WERI-Rb-1 (cell line): ENCODE measurements around the gene N4BP2.

Experiments
- DNase-seq: peaks from one replicate; pipeline ENCODE4 v3.0.0-alpha.2; 2020
- H3K27ac ChIP-seq: fragments of 250-450 bp; sonication (Bioruptor Pico); 2 replicates; pipeline ENCODE4 v1.5.1; 2020; ENCODE audit warnings: mild to moderate bottlenecking, moderate library complexity
- H3K27me3 ChIP-seq: fragments of 250-450 bp; sonication (Bioruptor Pico); 2 replicates; pipeline ENCODE4 v1.5.1; 2021; ENCODE audit warnings: mild to moderate bottlenecking, low read depth, moderate library complexity; ENCODE audit not compliant: insufficient read depth, severe bottlenecking
- H3K36me3 ChIP-seq: fragments of 250-450 bp; sonication (Bioruptor Pico); 2 replicates; pipeline ENCODE4 v1.5.1; 2020; ENCODE audit warnings: mild to moderate bottlenecking, moderate library complexity
- H3K4me3 ChIP-seq: 2 replicates; pipeline ENCODE4 v1.5.1; 2011; ENCODE audit warnings: low read depth, mild to moderate bottlenecking, control low read depth, low read length
- H3K9me3 ChIP-seq: fragments of 250-450 bp; sonication (Bioruptor Pico); 2 replicates; pipeline ENCODE4 v1.5.1; 2021; ENCODE audit warnings: mild to moderate bottlenecking, moderate library complexity; ENCODE audit not compliant: severe bottlenecking
- CTCF ChIP-seq: IDR thresholded peaks from 2 replicates; pipeline ENCODE4 v1.5.1; 2011; ENCODE audit warnings: low read depth, mild to moderate bottlenecking, control low read depth, inconsistent platforms, low read length

Gene N4BP2

GRCh38 chr4:40200875-40201801, 144.5 kb downstream of the N4BP2 start:
- TF ChIP-seq CTCF = no peak
- Histone ChIP-seq H3K36me3 (no peaks in the 10 kb centered on the region), H3K27ac (no peak overlapping the region), H3K27me3 (no peaks in the 10 kb centered on the region), H3K4me3 (no peak overlapping the region), H3K9me3 (no peaks in the 10 kb centered on the region)
- DNase-seq = no peak

GRCh38 chr4:40201898-40202297, 145.2 kb downstream of the N4BP2 start:
- H3K4me3 ChIP-seq = no peak overlapping the region
- H3K27ac ChIP-seq = no peak overlapping the region
- no peaks in the 10 kb centered on the region for H3K9me3 ChIP-seq

GRCh38 chr4:40202474-40202873, 145.8 kb downstream of the N4BP2 start:
- Histone ChIP-seq H3K9me3 (no peaks in the 10 kb centered on the region), H3K4me3 (no peak overlapping the region), H3K27me3 (no peaks in the 10 kb centered on the region), H3K36me3 (no peaks in the 10 kb centered on the region), H3K27ac (no peak overlapping the region)
- no peak for DNase-seq
- no peak for TF ChIP-seq CTCF

More at GRCh38 chr4:40201898-40202297, 145.2 kb downstream of the N4BP2 start:
- no peak for DNase-seq
- H3K36me3 ChIP-seq = no peaks in the 10 kb centered on the region
- no peaks in the 10 kb centered on the region for H3K27me3 ChIP-seq
- no peak for TF ChIP-seq CTCF

- Histone ChIP-seq H3K9me3 (no peaks in the 10 kb centered on the region), H3K4me3 (no peak overlapping the region), H3K27ac (no peak overlapping the region), H3K27me3 (no peaks in the 10 kb centered on the region), H3K36me3 (no peaks in the 10 kb centered on the region)
- no peak for DNase-seq
- no peak for TF ChIP-seq CTCF
These were observed 148.0 kb downstream of the N4BP2 start for GRCh38 chr4:40204507-40205258.

GRCh38 chr4:40205259-40206198, 148.9 kb downstream of the N4BP2 start:
- Histone ChIP-seq H3K36me3 (no peaks in the 10 kb centered on the region), H3K27ac (no peak overlapping the region), H3K9me3 (no peaks in the 10 kb centered on the region), H3K27me3 (no peaks in the 10 kb centered on the region), H3K4me3 (no peak overlapping the region)
- TF ChIP-seq CTCF = no peak
- no peak for DNase-seq
